GM12865 (cell line): ENCODE data around the gene ADGRL2.

Source experiments
- DNase-seq: peaks from one replicate; pipeline ENCODE4 v3.0.0; 2010; ENCODE audit warnings: low read depth
- H3K4me3 ChIP-seq: 2 replicates; pipeline ENCODE4 v1.5.1; 2011; ENCODE audit warnings: mild to moderate bottlenecking, low read depth, low read length, control low read depth
- TF ChIP-seq, protein P1 (sequence below): IDR thresholded peaks from 2 replicates; pipeline ENCODE4 v1.5.1; 2011; ENCODE audit warnings: low read length, control low read depth, low read depth, inconsistent platforms; ENCODE audit not compliant: insufficient read depth; ENCODE audit errors: missing control alignments

Gene ADGRL2

DNA sequence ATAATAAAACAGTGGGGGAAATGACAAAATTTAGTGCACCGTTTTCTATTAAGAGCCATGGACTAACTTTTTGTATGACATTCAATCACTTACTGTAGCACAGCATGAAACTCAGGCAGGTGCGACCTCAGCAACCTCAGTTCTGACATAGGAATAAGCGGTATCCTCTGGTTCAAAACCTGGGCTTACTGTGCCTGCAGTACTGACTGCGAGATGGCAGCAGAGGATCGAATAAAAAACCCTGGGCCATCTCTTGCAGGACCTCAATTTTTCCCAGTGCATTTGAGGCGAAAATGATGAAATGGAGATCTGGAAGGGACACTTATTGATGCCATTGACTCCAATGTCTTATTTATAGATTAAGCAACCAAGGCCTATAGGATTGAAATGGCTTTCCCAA is 214.7 kb downstream of the ADGRL2 start:
- TF ChIP-seq, protein P1, sequence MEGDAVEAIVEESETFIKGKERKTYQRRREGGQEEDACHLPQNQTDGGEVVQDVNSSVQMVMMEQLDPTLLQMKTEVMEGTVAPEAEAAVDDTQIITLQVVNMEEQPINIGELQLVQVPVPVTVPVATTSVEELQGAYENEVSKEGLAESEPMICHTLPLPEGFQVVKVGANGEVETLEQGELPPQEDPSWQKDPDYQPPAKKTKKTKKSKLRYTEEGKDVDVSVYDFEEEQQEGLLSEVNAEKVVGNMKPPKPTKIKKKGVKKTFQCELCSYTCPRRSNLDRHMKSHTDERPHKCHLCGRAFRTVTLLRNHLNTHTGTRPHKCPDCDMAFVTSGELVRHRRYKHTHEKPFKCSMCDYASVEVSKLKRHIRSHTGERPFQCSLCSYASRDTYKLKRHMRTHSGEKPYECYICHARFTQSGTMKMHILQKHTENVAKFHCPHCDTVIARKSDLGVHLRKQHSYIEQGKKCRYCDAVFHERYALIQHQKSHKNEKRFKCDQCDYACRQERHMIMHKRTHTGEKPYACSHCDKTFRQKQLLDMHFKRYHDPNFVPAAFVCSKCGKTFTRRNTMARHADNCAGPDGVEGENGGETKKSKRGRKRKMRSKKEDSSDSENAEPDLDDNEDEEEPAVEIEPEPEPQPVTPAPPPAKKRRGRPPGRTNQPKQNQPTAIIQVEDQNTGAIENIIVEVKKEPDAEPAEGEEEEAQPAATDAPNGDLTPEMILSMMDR, result peak; percentile 10
- H3K4me3 ChIP-seq, result no peak overlapping the region
- DNase-seq, result peak; percentile 1

DNA sequence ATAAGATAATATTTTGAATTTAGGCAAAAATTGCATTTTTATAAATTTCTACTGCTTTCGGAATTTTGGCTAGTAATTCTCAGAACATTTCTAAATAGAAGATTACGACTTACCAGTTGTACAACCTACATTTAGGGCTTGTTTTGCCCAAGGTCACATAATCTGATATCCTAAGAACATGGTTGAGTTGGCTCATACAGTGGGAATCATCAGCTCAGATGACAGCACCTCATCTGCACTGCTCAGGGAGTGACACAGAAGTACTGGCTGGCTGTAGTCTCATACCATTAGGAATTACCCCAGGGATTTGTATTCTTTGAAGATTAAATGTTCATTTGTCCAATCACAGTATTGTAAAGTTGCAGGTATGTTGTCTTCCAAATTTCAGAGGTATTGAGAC is 217.6 kb downstream of the ADGRL2 start:
- TF ChIP-seq, protein P1, result no peak
- H3K4me3 ChIP-seq, result no peak overlapping the region
- no peak for DNase-seq

DNA sequence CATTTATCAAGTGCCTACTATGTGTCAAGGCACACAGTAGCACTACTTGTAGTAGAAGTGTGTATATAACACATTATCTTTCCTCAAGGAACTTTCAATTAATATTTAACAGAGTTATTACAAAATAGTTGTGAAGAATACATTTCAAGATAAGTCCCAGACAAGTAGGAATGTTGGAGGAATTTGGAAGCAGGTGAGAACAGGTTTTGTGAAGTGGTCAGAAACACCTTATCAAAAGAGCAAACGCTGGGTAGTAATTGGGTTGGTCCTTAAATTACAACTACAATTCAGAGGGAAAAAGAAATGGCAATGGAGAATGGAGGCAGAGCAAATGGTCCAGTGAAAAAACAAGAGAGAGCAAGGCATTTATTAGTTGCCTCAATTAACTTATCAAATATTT is 218.8 kb downstream of the ADGRL2 start:
- no peak for DNase-seq
- TF ChIP-seq, protein P1, result no peak
- no peak overlapping the region for H3K4me3 ChIP-seq

DNA sequence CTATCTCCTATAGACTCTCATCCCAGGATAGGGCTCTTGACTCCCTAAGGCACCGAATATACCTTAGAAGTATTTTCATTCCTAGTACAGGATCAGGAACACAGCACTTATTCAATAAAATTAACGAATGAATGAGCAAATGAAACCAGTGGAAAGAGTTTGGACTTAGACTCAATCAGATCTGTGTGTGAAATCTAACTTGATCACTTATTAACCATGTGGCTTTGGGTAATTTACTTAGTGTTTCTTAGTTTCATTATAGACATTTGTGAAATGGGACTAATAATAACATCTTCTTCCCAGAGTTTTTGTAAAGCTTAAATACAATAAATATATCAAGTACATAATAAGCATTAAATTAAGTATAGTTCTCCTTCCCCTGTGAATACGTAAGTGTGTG is 230.1 kb downstream of the ADGRL2 start:
- DNase-seq, result no peak
- TF ChIP-seq, protein P1, result no peak
- no peak overlapping the region for H3K4me3 ChIP-seq

DNA sequence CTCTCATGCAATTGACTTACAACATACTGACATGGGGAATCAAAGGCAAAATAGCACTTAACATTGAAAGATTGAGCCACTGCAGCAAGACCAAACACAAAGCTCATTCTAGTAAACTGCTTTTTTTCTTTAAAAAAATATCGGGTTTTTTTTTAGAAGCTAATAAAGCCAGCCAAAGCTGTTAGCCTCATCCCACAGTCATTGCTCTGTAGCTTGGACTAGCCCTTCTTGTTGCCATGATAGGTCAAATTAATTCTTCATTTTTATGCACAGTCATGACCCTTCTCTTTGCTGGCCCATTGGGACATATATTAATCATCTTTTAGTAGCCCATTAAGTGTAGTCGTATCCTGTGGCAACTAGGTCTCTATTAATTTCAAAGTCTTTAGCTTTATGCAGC is 231.3 kb downstream of the ADGRL2 start:
- no peak for DNase-seq
- TF ChIP-seq, protein P1, result no peak
- H3K4me3 ChIP-seq, result no peak overlapping the region

DNA sequence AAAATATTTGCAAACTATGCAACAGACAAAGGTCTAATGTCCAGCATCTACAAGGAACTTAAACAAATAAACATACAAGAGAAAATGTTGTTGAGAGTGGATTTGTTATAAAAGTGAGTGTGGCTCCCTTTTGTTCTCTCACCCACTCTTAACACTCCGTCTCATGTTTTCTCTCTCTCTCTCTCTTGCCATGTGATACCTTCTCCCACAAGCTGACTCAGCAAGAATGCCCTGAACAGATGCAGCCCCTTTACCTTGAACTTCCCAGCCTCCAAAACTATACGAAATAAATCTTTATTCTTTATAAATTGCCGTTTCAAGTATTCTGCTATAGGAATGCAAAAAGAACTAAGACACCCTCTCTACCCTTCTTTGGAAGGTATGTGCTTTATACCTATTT is 234.1 kb downstream of the ADGRL2 start:
- H3K4me3 ChIP-seq, result no peak overlapping the region
- TF ChIP-seq, protein P1, result no peak
- DNase-seq, result no peak
